Fibroblast of the aortic adventitia (primary cell): Measurements from ENCODE around the gene FARP2. TPM values are rescaled to one million over a fixed set of nuclear protein-coding genes. Genes with fewer than 3 reads are reported as not detected.

ENCODE experiments used
- DNase-seq: peaks from one replicate; pipeline ENCODE4 v3.0.0-alpha.2; 2010; ENCODE audit warnings: low read depth
- H3K4me3 ChIP-seq: 2 replicates; pipeline ENCODE4 v1.5.1; 2011; ENCODE audit warnings: low read depth, mild to moderate bottlenecking, control low read depth, low read length, moderate library complexity
- CTCF ChIP-seq: IDR thresholded peaks from 2 replicates; pipeline ENCODE4 v1.5.1; 2011; ENCODE audit warnings: mild to moderate bottlenecking, low read length, control low read depth, inconsistent platforms; ENCODE audit not compliant: insufficient read depth
- total RNA-seq: library from RNA; depleted of rRNA; stranded (reverse); fragments of >200 nt; gene quantifications from 2 replicates; pipeline ENCODE4 v1.2.3, GENCODE V29; 2012; ENCODE audit warnings: low replicate concordance

FARP2 gene
- total RNA-seq, 1 donor, result 41.0 TPM

- TF ChIP-seq CTCF, result no peak
- H3K4me3 ChIP-seq, result no peak overlapping the region
- DNase-seq, result no peak
These were observed 176.9 kb downstream of the FARP2 start for GRCh38 chr2:241532733-241533601.

GRCh38 chr2:241534293-241534692 is 178.2 kb downstream of the FARP2 start:
- no peak overlapping the region for H3K4me3 ChIP-seq
- no peak for DNase-seq
- no peak for TF ChIP-seq CTCF

- TF ChIP-seq CTCF, result no peak
- no peak for DNase-seq
- H3K4me3 ChIP-seq, result no peak overlapping the region
These were observed 178.8 kb downstream of the FARP2 start for GRCh38 chr2:241534701-241535375.

- TF ChIP-seq CTCF, result no peak
- DNase-seq, result no peak
- H3K4me3 ChIP-seq, result no peak overlapping the region
These were observed 180.0 kb downstream of the FARP2 start for GRCh38 chr2:241535871-241536655.

GRCh38 chr2:241538838-241539615 is 182.9 kb downstream of the FARP2 start:
- no peak for DNase-seq
- H3K4me3 ChIP-seq, result no peak overlapping the region
- no peak for TF ChIP-seq CTCF
